Mesendoderm (in vitro differentiated cells): ENCODE data around the gene LZTS3.

ENCODE experiments used
- DNase-seq: peaks from one replicate; pipeline ENCODE4 v3.0.0; 2013
- H2AK5ac ChIP-seq: 2 replicates; pipeline ENCODE4 v1.6.1; 2013; ENCODE audit warnings: low read length, inconsistent platforms
- H2BK120ac ChIP-seq: 2 replicates; pipeline ENCODE4 v1.6.1; 2013; ENCODE audit warnings: low read depth, mild to moderate bottlenecking, low read length, moderate library complexity, mixed read lengths
- H2BK15ac ChIP-seq: replicated peaks from 2 replicates; pipeline ENCODE4 v1.6.1; 2013; ENCODE audit warnings: low read depth, mild to moderate bottlenecking, moderate library complexity
- H2BK5ac ChIP-seq: 2 replicates; pipeline ENCODE4 v1.6.1; 2013; ENCODE audit warnings: low read length, inconsistent platforms
- H3K18ac ChIP-seq: 2 replicates; pipeline ENCODE4 v1.6.1; 2013; ENCODE audit warnings: mild to moderate bottlenecking, low read length, mixed read lengths
- H3K23ac ChIP-seq: one replicate; pipeline ENCODE4 v1.6.1; 2013; ENCODE audit warnings: low read length
- H3K27ac ChIP-seq: 2 replicates; pipeline ENCODE4 v1.5.1; 2013; ENCODE audit warnings: low read depth, mild to moderate bottlenecking, inconsistent platforms, low read length, moderate library complexity
- H3K27me3 ChIP-seq: 2 replicates; pipeline ENCODE4 v1.6.1; 2013; ENCODE audit warnings: low read length, control low read depth, mild to moderate bottlenecking, inconsistent platforms; ENCODE audit not compliant: insufficient read depth, poor library complexity
- H3K36me3 ChIP-seq: 2 replicates; pipeline ENCODE4 v1.6.1; 2013; ENCODE audit warnings: low read length, inconsistent platforms; ENCODE audit not compliant: control insufficient read depth, insufficient read depth
- H3K4ac ChIP-seq: one replicate; pipeline ENCODE4 v1.6.1; 2013; ENCODE audit warnings: low read depth, mild to moderate bottlenecking, low read length, moderate library complexity
- H3K4me1 ChIP-seq: 2 replicates; pipeline ENCODE4 v1.6.1; 2013; ENCODE audit warnings: low read depth, low read length, inconsistent platforms; ENCODE audit not compliant: control insufficient read depth
- H3K4me2 ChIP-seq: 2 replicates; pipeline ENCODE4 v1.6.1; 2013; ENCODE audit warnings: low read length
- H3K4me3 ChIP-seq: 2 replicates; pipeline ENCODE4 v1.5.1; 2013; ENCODE audit warnings: mild to moderate bottlenecking, low read length
- H3K56ac ChIP-seq: one replicate; pipeline ENCODE4 v1.6.1; 2013; ENCODE audit warnings: low read length
- H3K79me1 ChIP-seq: 2 replicates; pipeline ENCODE4 v1.6.1; 2013; ENCODE audit warnings: low read length, inconsistent platforms
- H3K79me2 ChIP-seq: 2 replicates; pipeline ENCODE4 v1.6.1; 2013; ENCODE audit warnings: mild to moderate bottlenecking, low read length; ENCODE audit not compliant: control insufficient read depth, insufficient read depth
- H3K9ac ChIP-seq: 2 replicates; pipeline ENCODE4 v1.6.1; 2013; ENCODE audit warnings: low read length, inconsistent platforms
- H4K5ac ChIP-seq: one replicate; pipeline ENCODE4 v1.6.1; 2013; ENCODE audit warnings: low read length
- H4K8ac ChIP-seq: one replicate; pipeline ENCODE4 v1.6.1; 2013; ENCODE audit warnings: low read depth, mild to moderate bottlenecking, control low read depth, low read length, moderate library complexity
- WGBS: extraction: QIAGEN DNeasy Blood & Tissue Kit; methylation state at CpG from one replicate; pipeline ENCODE4 v1.1.7; 2013; ENCODE audit warnings: low lambda C conversion rate, missing lambda C conversion rate; ENCODE audit not compliant: insufficient coverage; ENCODE audit errors: extremely low coverage; 5-methylcytosine and 5-hydroxymethylcytosine counted together

The LZTS3 gene

GRCh38 chr20:3203315-3204123, 30.2 kb upstream of the LZTS3 start:
- Histone ChIP-seq H3K4ac (no peak overlapping the region), H3K27me3 (no peaks in the 10 kb centered on the region), H2BK15ac (no peak overlapping the region), H3K79me2 (peaks cover 9% of the 10 kb centered on the region), H3K4me3 (peak overlapping the region; percentile 90), H3K18ac (no peak overlapping the region), H4K8ac (no peak overlapping the region), H3K4me2 (peak overlapping the region; percentile 79), H3K56ac (peak overlapping the region; percentile 85), H4K5ac (no peak overlapping the region), H3K79me1 (peaks cover 13% of the 10 kb centered on the region), H3K23ac (peak overlapping the region; percentile 66), H3K4me1 (peaks cover 3% of the 10 kb centered on the region), H3K36me3 (peaks cover 8% of the 10 kb centered on the region), H2AK5ac (no peak overlapping the region), H2BK120ac (no peak overlapping the region), H3K27ac (peak overlapping the region; percentile 67), H2BK5ac (no peak overlapping the region), H3K9ac (peak overlapping the region; percentile 92)
- peak; percentile 46 for DNase-seq
- no CpG with 5 or more reads among the region's 31 CpGs for WGBS

GRCh38 chr20:3202965-3203314, 29.6 kb upstream of the LZTS3 start:
- peaks cover 9% of the 10 kb centered on the region for H3K79me2 ChIP-seq
- no peak overlapping the region for H4K8ac ChIP-seq
- peaks cover 8% of the 10 kb centered on the region for H3K36me3 ChIP-seq
- no peak overlapping the region for H2BK120ac ChIP-seq
- H3K9ac ChIP-seq, result peak overlapping the region; percentile 92
- no peak overlapping the region for H4K5ac ChIP-seq
- H3K4ac ChIP-seq, result no peak overlapping the region
- H3K4me2 ChIP-seq, result no peak overlapping the region
- peaks cover 13% of the 10 kb centered on the region for H3K79me1 ChIP-seq
- H3K23ac ChIP-seq, result no peak overlapping the region
- H3K4me1 ChIP-seq, result peaks cover 3% of the 10 kb centered on the region
- no peaks in the 10 kb centered on the region for H3K27me3 ChIP-seq
- no peak overlapping the region for H3K27ac ChIP-seq
- no peak overlapping the region for H2BK5ac ChIP-seq
- H3K18ac ChIP-seq, result no peak overlapping the region
- H2AK5ac ChIP-seq, result no peak overlapping the region
- no peak overlapping the region for H3K4me3 ChIP-seq
- DNase-seq, result no peak
- no CpG with 5 or more reads among the region's 9 CpGs for WGBS
- H2BK15ac ChIP-seq, result no peak overlapping the region
- peak overlapping the region; percentile 85 for H3K56ac ChIP-seq

- Histone ChIP-seq H3K79me1 (peaks cover 13% of the 10 kb centered on the region), H3K27me3 (no peaks in the 10 kb centered on the region), H2AK5ac (no peak overlapping the region), H3K4ac (no peak overlapping the region), H3K79me2 (peaks cover 9% of the 10 kb centered on the region), H3K9ac (no peak overlapping the region), H4K8ac (no peak overlapping the region), H3K27ac (no peak overlapping the region), H3K56ac (no peak overlapping the region), H3K23ac (no peak overlapping the region), H3K4me3 (no peak overlapping the region), H3K18ac (no peak overlapping the region), H2BK5ac (no peak overlapping the region), H2BK15ac (no peak overlapping the region), H4K5ac (no peak overlapping the region), H3K36me3 (peaks cover 12% of the 10 kb centered on the region), H3K4me2 (no peak overlapping the region), H3K4me1 (peaks cover 3% of the 10 kb centered on the region), H2BK120ac (no peak overlapping the region)
- DNase-seq, result no peak
- no CpG with 5 or more reads among the region's 27 CpGs for WGBS
These were observed 26.8 kb upstream of the LZTS3 start for GRCh38 chr20:3199976-3200755.

GRCh38 chr20:3199206-3199605, 25.9 kb upstream of the LZTS3 start:
- H3K56ac ChIP-seq, result no peak overlapping the region
- H3K36me3 ChIP-seq, result peaks cover 14% of the 10 kb centered on the region
- no peak overlapping the region for H4K5ac ChIP-seq
- no peak overlapping the region for H2BK15ac ChIP-seq
- H4K8ac ChIP-seq, result no peak overlapping the region
- H2BK120ac ChIP-seq, result no peak overlapping the region
- H3K79me1 ChIP-seq, result peaks cover 13% of the 10 kb centered on the region
- no peak overlapping the region for H3K23ac ChIP-seq
- 100% methylated on average over 1 of the region's 2 CpGs for WGBS
- H2BK5ac ChIP-seq, result no peak overlapping the region
- no peak overlapping the region for H2AK5ac ChIP-seq
- H3K27ac ChIP-seq, result no peak overlapping the region
- peaks cover 3% of the 10 kb centered on the region for H3K4me1 ChIP-seq
- no peak for DNase-seq
- H3K4me2 ChIP-seq, result no peak overlapping the region
- H3K4me3 ChIP-seq, result no peak overlapping the region
- H3K27me3 ChIP-seq, result no peaks in the 10 kb centered on the region
- H3K9ac ChIP-seq, result no peak overlapping the region
- no peak overlapping the region for H3K18ac ChIP-seq
- no peak overlapping the region for H3K4ac ChIP-seq
- H3K79me2 ChIP-seq, result peaks cover 9% of the 10 kb centered on the region

- Histone ChIP-seq H3K4me2 (no peak overlapping the region), H3K4ac (no peak overlapping the region), H2BK15ac (no peak overlapping the region), H3K79me2 (no peaks in the 10 kb centered on the region), H3K79me1 (no peaks in the 10 kb centered on the region), H3K4me1 (no peaks in the 10 kb centered on the region), H3K18ac (no peak overlapping the region), H3K9ac (no peak overlapping the region), H3K27ac (no peak overlapping the region), H2BK5ac (no peak overlapping the region), H3K27me3 (no peaks in the 10 kb centered on the region), H4K5ac (no peak overlapping the region), H3K4me3 (no peak overlapping the region), H3K23ac (no peak overlapping the region), H3K56ac (no peak overlapping the region), H3K36me3 (peaks cover 14% of the 10 kb centered on the region), H4K8ac (no peak overlapping the region), H2AK5ac (no peak overlapping the region), H2BK120ac (no peak overlapping the region)
- WGBS, result no CpG with 5 or more reads among the region's 7 CpGs
- no peak for DNase-seq
These were observed 22.4 kb upstream of the LZTS3 start for GRCh38 chr20:3195590-3196237.
